ENCODE results near the gene CFAP299.
"Not testable (repeated sequence)": the region's sequence is repeated elsewhere in the genome, so short reads cannot be mapped to it uniquely, and the experiment has no call there.

The CFAP299 gene

GRCh38 chr4:80393246-80393969 lies 57.9 kb downstream of the CFAP299 start:
- DNase-seq = no peak

- DNase-seq = no peak
Observed at GRCh38 chr4:80393970-80394250, 58.4 kb downstream of the CFAP299 start.

GRCh38 chr4:80407246-80407645 lies 71.7 kb downstream of the CFAP299 start:
- DNase-seq = no peak

- no peak for DNase-seq
Observed at GRCh38 chr4:80409809-80410208, 74.3 kb downstream of the CFAP299 start.

- DNase-seq = no peak
Observed at GRCh38 chr4:80412322-80412721, 76.8 kb downstream of the CFAP299 start.

- DNase-seq = no peak
Observed at GRCh38 chr4:80413086-80413485, 77.6 kb downstream of the CFAP299 start.

GRCh38 chr4:80417019-80417418 lies 81.5 kb downstream of the CFAP299 start:
- peak; percentile 29 for DNase-seq

- no peak for DNase-seq
Observed at GRCh38 chr4:80419946-80420345, 84.4 kb downstream of the CFAP299 start.

- DNase-seq = no peak
Observed at GRCh38 chr4:80420638-80421037, 85.1 kb downstream of the CFAP299 start.

- DNase-seq = peak; percentile 65
Observed at GRCh38 chr4:80422727-80423404, 87.3 kb downstream of the CFAP299 start.

GRCh38 chr4:80423553-80424224 lies 88.2 kb downstream of the CFAP299 start:
- DNase-seq = peak; percentile 38

GRCh38 chr4:80424225-80424581 lies 88.7 kb downstream of the CFAP299 start:
- peak; percentile 57 for DNase-seq

- no peak for DNase-seq
Observed at GRCh38 chr4:80425124-80426100, 89.9 kb downstream of the CFAP299 start.

- no peak for DNase-seq
Observed at GRCh38 chr4:80431203-80431965, 95.9 kb downstream of the CFAP299 start.

- DNase-seq = peak; percentile 37
Observed at GRCh38 chr4:80434238-80434637, 98.7 kb downstream of the CFAP299 start.

GRCh38 chr4:80438016-80438415 lies 102.5 kb downstream of the CFAP299 start:
- no peak for DNase-seq

GRCh38 chr4:80439294-80440061 lies 103.9 kb downstream of the CFAP299 start:
- DNase-seq = not testable (repeated sequence)

- no peak for DNase-seq
Observed at GRCh38 chr4:80446248-80446647, 110.7 kb downstream of the CFAP299 start.

- DNase-seq = no peak
Observed at GRCh38 chr4:80446664-80447063, 111.1 kb downstream of the CFAP299 start.

- DNase-seq = no peak
Observed at GRCh38 chr4:80447493-80447892, 112.0 kb downstream of the CFAP299 start.

- DNase-seq = no peak
Observed at GRCh38 chr4:80448056-80448455, 112.5 kb downstream of the CFAP299 start.
